Activated T-cell treated with anti-CD3 and anti-CD28 coated beads for 1 hour (primary cell): ENCODE measurements around the gene LRRC14B.
"Not testable (repeated sequence)": the region's sequence is repeated elsewhere in the genome, so short reads cannot be mapped to it uniquely, and the experiment has no call there.

Experiments used
- DNase-seq: peaks from one replicate; pipeline ENCODE4 v3.0.0-alpha.2; 2020; ENCODE audit warnings: low read depth

Gene LRRC14B

DNA sequence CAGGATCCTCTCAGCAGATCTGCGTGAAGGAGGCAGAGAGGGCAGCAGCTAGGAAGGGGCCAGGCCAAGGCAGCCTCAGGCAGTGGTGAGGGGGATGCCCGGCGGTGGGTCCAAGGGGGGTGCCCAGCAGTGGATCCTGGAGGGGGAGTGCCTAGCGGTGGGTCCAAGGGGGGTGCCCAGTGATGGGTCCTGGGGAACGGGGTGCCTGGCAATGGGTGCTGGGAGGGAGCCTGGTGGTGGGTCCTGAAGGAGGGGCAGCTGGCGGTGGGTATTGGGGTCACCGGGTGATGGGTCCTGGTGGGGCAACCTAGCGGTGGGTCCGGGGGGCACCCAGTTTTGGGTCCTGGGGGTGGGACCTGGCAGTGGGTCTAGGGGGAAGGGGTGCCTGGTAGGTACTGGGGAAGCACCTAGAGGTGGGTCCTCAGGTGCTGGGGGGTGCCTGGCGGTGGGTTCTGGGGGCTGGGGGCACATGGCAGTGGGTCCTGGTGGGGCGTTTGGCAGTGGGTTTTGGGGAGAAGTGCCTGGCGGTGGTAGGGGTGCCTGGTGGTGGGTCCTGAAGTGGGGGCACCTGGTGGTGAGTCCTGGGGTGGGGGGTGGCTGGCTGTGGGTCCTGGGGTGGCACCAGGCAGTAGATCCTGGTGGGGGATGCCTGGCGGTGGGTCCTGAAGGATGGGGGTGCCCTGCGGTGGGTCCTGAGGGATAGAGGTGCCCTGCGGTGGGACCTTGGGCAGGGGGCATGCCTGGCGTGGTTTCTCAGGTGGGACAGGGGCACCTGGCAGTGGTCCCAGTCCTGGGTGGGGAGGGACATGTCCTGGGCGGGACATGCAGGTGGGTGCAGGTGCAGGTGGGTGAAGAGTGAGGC lies 1.9 kb downstream of the LRRC14B start:
- DNase-seq, result no peak

DNA sequence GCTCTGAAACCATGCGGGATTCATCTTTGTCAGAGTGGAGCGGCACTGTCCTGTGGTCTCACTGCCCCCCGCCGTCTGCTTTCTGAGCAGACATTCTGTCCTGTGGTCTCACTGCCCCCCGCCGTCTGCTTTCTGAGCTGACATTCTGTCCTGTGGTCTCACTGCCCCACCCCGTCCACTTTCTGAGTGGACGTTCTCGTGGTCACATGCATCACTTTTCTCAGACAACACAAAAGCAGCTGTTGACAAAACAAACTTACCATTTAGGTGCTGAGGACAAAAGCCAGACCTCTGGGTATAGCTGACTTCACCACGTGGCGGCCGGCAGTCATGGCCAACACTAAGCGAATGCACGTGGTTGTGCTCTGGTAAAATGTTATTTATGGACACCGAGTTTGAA lies 2.8 kb downstream of the LRRC14B start:
- DNase-seq, result no peak

DNA sequence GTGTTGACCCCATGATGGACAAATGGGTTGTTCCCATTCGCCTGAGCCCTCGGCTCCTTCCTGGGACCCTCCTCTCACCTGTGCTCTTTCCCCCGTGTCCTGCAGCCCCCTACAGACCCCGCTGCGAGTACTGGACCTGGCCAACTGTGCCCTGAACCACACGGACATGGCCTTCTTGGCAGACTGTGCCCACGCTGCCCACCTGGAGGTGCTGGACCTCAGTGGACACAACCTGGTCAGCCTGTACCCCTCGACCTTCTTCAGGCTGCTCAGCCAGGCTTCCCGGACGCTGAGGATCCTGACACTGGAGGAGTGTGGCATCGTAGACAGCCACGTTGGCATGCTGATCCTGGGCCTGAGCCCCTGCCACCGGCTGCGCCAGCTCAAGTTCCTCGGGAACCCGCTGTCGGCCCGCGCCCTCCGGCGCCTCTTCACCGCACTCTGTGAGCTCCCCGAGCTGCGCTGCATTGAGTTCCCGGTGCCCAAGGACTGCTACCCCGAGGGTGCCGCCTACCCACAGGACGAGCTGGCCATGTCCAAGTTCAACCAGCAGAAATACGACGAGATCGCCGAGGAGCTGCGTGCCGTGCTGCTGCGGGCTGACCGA lies 3.4 kb downstream of the LRRC14B start:
- no peak for DNase-seq

DNA sequence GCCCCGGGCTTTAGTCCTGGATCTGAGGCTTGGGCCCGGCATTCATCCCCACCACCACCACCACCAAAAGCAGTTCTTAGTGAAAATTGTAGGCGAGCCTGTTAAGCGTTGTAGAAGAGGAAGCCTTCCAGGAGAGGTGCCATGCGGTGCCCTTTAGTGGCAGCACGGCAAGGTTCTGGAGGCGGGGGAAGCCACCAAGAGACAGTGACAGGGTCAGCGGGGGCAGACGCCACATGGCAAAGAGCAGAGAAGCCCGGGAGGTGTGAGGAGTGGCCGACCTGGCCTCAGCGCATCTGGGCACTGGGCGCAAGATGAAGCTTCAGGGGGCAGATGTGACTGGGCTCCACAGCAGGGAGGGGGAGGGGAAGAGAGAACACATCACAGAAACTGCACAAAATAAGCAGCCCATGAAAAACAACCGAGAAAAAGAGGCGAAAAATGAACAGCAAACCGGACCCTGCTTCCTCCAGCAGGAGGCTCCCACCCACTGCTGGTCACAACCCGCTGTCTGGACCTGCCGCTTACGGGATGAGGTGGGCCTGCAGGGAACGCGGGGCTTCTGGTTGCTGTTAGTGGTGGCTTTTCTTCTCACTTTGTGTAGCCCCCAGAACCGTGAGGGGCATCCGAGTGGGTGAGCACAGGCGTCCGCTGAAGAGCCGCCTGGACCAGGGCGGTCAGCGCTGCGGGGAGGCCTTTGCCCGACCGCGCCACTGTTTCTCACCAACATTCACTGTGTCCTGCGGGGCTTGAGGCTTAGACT lies 4.3 kb downstream of the LRRC14B start:
- DNase-seq, result no peak

DNA sequence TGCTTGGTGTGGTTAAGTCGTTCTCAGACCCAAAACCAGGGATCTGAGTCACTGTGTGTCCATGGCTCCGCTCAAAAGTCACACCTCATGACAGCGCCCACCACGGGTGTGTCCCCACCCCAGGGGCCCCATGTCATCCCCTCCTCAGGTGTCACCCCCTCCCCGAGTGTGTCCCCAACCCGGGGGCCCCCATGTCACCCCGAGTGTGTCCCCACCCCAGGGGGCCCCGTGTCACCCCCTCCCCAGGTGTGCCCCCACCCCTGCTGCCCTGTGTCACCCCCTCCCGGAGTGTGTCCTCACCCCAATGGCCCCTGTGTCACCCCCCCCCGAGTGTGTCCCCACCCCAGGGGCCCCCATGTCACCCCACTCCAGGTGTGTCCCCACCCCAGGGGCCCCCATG lies 5.1 kb downstream of the LRRC14B start:
- no peak for DNase-seq

DNA sequence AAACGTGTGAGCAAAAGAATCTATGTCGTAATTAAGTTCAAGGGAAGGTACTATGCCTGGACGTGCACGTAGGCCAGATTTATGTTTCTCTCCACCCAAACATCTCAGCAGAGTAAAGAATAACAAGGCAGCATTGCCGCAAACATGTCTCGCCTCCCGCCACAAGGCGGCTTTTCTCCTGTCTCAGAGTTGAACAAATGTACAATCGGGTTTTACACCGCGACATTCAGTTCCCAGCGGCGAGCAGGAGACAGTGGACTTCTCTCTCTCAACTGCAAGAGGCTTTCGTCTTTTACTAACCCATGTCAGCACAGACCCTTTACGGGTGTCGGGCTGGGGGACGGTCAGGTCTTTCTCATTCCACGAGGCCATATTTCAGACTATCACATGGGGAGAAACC lies 5.7 kb downstream of the LRRC14B start:
- not testable (repeated sequence) for DNase-seq

DNA sequence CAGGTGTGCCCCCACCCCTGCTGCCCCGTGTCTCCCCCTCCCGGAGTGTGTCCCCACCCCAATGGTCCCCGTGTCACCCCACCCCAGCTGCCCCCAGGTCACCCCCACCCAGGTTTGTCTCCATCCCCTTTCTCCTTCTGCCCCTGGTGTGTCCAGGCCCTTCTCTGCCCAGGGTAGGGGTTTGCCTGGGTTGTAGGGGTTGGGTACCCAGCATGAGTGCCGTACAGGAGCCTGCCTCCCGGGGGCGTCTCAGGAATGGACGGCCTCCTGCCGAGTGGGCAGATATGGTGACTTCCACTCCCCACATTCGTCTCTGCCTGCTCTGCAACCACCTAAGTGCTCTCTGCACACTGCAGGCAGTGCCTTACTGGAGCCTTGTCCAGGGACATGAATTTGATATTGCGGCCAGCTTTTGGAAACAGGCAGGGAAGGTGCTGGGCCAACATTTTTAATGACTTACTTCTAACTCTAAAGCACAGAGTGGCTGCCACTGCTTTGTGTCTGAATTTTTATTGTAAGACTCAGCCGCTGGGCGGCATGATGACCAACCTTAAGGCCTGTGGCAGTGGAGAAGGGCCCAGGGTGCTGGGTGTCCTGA lies 6.7 kb downstream of the LRRC14B start:
- DNase-seq, result no peak

DNA sequence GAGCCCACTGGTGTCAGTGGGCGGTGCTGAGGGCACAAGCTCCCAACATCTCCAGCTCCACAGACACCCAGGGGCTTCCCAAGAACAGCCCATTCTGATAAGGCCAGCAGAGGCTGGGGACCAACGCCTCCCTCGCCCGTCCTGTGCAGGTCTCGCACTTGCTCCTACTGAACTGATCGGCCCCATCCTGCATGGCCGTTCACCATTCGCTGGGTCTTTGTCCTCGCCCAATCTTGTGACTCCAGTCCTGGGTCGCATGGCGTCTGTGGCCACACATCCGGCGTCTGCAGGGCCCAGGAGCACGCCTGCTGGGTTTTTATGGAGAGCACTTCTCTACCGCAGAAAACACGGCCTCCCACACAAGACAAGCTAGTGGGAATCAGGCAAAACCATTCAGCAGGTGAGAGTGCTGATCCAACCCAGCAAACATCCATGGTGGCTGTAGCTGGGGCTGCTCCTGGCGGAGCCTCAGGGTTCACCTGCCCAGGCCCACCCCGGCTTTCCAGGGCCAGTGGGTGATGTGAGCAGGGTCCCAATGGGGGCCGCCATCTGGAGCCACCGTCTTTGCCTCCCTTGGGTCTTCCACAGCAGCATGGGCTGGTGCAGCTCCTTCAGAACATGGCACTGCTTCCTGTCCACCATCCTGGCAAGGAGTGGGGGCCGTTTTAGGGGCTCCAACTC lies 7.4 kb downstream of the LRRC14B start:
- no peak for DNase-seq

DNA sequence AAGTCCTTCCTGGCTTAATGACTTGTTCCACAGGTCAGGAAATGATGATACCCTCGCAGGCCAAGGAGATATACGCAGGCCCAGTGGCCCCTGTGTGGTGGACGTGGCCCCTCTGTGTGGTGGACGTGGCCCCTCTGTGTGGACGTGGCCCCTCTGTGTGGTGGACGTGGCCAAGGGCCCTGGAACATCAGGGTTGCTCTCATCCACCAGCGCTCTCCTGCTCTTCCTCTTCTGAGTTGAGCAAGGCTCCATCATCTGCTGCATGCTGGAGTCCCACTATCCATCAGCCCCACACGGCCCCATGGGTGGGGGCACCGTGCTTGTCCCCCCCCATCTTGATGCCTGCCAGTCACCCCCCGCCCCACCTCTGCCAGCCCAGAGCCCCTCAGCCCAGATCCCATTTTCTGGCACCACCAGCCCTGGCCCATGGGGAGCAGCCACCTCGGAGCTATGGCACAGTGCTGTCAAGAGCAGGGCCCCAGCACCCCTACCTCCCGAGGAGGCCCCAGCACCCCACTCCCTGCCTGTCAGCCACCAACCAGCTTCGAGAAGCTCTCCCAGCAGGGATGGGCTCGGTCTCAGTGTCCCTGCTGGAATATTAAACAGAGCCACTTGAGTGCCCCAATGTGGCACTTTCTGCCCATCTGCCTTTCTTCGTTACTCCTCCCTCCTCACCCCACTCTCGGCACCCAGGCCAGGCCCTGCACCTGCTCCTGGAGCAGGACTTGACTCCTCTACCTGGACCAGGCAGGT lies 8.1 kb downstream of the LRRC14B start:
- DNase-seq, result no peak

DNA sequence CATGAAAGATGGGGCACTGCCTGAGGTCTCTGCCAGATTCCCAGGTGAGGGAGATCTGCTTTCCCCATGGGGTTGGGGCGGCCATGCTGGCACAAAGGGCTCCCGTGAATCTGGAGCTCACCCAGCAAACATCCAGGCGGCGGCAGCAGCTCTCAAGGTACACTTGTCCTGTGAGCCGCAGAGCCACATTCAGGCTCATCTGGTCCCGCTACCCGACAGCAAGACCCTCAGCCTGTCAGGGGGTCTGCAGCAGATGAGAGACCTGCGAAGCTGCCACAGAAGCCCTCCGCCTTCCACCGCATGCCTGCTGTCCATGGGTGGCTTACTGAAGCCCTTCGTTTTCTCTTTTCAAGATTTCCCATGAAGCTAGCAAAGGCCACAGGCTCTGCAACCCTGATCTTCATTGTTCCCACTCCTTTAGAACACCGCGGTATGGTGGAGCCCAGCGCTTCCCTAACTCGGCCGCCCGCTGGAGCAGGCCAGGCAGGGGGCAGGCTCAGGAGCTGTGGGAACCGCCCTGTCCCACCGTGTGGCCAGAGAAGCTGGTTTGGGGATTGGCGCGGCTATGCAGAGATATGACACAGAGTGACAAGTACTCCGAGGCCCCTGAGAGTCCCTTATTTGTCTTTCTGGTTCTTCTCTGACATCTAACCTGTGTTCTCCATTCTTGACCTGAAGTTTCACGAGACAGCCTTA lies 8.8 kb downstream of the LRRC14B start:
- DNase-seq, result no peak

DNA sequence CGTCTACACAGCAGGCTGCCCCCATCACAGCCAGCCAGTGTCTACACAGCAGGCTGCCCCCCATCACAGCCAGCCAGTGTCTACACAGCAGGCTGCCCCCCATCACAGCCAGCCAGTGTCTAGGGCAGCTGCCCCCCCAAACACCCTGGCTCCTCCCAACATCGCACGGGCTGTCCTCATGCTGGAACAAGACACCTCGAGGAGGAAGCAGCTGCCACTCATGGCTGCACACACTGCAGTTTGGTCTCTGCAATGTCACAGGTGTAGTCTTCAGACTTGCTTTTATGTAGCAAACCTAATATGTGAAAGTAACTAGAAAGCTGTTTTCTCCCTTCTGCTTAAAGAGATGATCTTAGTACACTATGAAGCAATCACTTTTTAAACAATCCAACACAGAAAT lies 9.7 kb downstream of the LRRC14B start:
- no peak for DNase-seq

DNA sequence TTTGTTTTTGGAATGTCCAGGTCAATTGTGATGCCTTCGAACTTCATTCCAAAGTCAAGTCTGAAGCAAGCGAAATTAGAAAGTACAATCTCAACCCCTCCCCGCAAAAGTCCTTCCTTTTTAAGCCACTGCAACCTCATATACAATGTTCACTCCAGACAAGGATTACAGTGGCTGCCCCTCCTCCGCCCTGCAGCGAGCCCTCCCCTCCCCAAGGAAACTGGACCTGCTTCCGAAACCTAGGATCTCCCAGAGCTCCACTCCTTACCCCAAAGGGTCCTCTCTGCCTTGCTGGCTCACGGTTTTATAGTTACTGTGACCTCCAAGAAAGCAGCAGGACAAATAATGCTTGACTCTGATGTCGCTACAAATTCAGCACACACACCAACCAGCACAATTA lies 10.4 kb downstream of the LRRC14B start:
- DNase-seq, result no peak

DNA sequence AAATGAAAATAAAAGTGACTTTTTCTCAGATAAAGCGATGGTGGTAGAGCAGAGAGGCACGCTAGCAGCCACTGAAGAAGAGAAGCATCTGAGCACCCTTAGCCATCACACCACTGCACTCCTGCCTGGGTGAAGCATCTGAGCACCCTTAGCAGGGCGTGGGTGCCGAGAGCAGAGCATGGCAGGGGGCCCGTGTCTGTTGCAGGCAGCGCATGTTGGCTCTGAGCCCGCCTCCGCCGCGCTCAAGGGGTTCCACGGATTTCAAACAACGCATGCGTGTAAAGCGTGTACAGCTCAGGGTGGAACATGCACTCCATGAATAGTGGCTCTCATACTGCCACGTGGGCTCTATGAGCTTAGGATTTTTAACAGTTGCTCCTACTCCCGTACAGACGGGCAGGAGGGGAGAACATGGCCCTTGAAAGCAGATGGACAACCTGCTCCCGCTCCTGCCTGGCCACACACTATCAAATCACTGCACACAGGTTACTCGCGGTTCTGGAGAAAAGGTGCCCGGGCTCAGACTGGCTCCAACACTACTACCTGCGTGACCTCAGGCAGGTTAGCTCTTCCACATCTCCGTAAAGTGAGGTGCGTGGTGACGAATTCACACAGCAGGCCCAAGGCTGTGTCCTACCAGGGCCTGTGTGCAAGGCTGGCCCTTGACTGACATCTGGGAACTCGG lies 12.1 kb downstream of the LRRC14B start:
- DNase-seq, result no peak

DNA sequence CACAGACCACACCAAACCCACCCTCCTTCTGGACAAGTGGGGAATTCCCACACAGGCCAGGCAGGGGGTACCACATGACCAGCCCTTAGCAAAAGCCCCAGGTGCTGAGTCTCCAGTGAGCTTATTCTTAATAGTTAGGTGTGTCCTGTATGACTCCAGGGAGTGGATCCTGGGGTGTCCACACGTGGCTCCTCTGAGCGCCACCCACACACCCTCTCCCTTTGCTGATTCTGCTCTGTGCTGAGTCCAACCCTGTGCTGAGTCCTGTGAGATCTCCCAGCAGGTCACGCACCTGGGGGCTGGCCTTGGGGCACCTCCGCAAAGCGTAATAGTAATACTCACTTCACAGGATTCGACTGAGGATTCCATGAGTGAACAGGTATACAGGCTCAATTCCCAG lies 12.7 kb downstream of the LRRC14B start:
- no peak for DNase-seq

DNA sequence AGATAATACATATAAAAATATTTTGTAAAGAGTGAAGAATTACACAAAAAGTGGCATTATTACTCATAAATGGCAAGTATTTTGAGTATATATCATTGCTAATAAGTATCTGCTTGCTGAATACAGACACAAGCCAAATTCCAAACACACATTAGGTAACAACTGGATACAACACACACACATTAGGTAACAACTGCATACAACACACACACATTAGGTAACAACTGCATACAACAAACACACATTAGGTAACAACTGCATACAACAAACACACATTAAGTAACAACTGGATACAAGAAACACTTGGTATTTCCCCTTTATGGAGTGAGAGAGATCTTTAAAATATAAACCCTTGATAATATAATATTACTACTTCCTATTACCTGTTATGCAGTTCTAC lies 13.2 kb downstream of the LRRC14B start:
- DNase-seq, result no peak

DNA sequence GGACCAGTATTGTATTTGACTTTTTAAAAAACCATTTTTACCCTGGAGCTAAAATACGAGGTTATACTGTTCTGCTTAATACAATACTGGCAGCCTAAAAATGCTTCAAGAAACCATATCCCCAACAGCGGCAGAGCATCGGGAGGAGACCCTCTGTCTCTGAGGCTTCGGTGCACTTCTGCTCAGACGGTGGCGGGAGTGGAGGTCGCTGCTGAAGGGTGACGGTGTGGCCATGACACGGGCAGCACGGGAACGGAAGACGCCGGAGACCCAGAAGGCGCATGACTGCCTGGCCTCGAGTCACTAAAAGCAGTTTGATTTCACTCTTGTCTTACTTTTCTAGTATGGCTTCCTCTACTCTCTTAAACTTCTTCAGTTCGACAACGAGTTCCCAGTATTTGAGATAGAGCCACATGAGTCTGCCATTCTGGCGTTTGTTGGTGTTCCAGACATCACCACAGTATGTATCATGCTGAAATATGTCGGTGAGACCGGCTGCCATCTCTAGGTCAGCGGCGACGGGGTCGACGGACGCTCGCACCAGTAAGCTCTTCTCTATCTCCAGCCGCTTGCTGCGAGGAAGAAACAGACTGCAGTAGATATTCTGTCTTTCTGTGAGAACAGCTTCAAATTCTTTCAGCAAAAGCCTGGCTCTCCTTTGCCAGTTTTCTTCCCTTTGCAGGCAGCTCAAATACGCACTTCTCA lies 13.8 kb downstream of the LRRC14B start:
- no peak for DNase-seq

DNA sequence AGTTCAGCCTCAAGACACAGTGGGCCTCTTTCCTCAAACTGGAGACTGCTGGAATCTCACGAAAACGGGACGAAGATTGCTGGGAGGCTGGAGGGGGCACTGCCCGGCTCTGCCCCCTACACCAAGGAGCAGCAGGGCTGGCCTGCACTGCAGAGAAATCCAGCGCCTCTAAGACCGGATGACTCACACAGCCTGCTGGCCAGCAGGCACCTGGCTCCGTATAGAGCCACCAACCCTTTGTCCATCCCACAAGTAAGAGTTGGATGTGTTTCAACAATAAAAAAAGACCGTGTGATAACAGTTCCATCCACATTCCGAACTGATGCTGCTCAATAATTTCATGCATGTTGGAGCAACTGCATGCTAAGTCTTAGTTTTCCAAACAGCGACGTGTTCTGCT lies 15.1 kb downstream of the LRRC14B start:
- DNase-seq, result no peak

DNA sequence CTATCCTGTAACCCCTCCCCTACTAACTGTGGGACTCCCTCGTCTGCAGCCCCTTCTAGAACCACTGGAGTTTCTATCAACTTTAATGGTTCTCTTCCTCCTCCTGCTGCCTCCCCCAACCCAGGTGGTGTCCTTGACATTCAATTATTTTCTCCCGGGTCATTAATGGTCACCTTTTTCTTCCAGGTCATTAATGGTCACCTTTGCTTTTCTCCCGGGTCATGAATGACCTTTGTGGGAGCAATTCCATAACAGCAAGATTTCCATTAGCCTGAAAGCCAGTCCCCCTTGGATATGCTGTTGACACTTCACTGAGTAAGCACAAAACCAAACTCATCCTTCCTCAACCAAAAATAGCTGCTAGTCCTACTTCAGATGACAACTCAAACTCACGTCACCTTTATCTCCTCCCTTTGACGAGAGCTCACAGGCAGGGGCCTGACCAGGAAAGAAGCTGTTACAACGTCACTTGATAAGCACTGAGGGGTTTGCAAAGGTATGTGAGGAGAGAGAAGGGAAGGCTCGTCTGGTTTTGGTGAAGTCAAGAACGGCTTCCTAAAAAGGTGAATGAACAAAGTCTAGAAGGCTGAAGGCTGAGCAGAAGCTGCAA lies 15.7 kb downstream of the LRRC14B start:
- no peak for DNase-seq

DNA sequence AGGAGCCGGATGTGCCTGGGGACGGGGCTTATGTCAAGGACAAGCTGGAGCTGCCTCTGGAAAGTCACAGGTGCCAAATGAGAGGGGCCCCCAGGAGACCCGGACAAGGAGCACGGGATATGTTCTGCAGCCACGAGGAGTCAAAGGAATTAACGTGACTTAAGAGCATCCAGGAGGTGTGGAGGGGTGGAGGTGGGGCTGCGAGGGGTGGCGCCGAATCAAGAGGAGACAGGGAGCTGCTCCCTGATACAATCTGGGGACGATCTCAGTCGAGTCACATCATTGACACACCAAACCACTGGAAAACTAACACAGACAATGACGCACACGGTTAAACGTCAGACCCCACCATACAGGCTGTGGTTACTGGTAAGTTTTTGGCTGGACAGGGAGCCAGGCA lies 16.3 kb downstream of the LRRC14B start:
- DNase-seq, result no peak
